Ovary (tissue), 3 donors: ENCODE data around the gene HMSD.

Source experiments
- CTCF ChIP-seq, 3 donors: fragments of 450-650 bp in 2 of 3; fragments of 200-600 bp in 1 of 3; IDR thresholded peaks; one replicate each; pipeline versions ENCODE4 v1.5.1 to v1.8.0; 2016 to 2022; ENCODE audit warnings: antibody characterized with exemption in 3 of 3, mild to moderate bottlenecking in 1 of 3
- POLR2A ChIP-seq: fragments of 450-650 bp; IDR thresholded peaks from one replicate; pipeline ENCODE4 v1.6.1; 2017; ENCODE audit warnings: antibody characterized with exemption, mild to moderate bottlenecking, moderate library complexity
- donor health status: DM: no; HTN: no; CAD: no.

GRCh38 chr18:63974991-63975390, 25.9 kb downstream of the HMSD start:
- TF ChIP-seq CTCF (IDR thresholded peaks at IDR 0.05) (no peak), POLR2A (no peak)
